Measurements from ENCODE around the gene NFIC.
"Not testable (repeated sequence)": the region's sequence is repeated elsewhere in the genome, so short reads cannot be mapped to it uniquely, and the experiment has no call there.

Gene NFIC

GRCh38 chr19:3338541-3339181 is 27.7 kb upstream of the NFIC start:
- no peak for DNase-seq

- DNase-seq: no peak
Measured at GRCh38 chr19:3340340-3340739, 26.0 kb upstream of the NFIC start.

GRCh38 chr19:3342246-3342645 is 24.1 kb upstream of the NFIC start:
- DNase-seq: no peak

GRCh38 chr19:3342962-3343361 is 23.4 kb upstream of the NFIC start:
- not testable (repeated sequence) for DNase-seq

- DNase-seq: peak; percentile 89 to 90
Measured at GRCh38 chr19:3343619-3344502, 22.5 kb upstream of the NFIC start.

- no peak for DNase-seq
Measured at GRCh38 chr19:3344608-3345598, 21.5 kb upstream of the NFIC start.

- DNase-seq: no peak
Measured at GRCh38 chr19:3345850-3346460, 20.4 kb upstream of the NFIC start.

- DNase-seq: no peak
Measured at GRCh38 chr19:3346677-3347353, 19.6 kb upstream of the NFIC start.

- DNase-seq: no peak
Measured at GRCh38 chr19:3348042-3348441, 18.3 kb upstream of the NFIC start.

GRCh38 chr19:3348469-3348868 is 17.9 kb upstream of the NFIC start:
- DNase-seq: not testable (repeated sequence)

- no peak for DNase-seq
Measured at GRCh38 chr19:3350014-3350663, 16.2 kb upstream of the NFIC start.

- no peak for DNase-seq
Measured at GRCh38 chr19:3351702-3352447, 14.5 kb upstream of the NFIC start.

- no peak for DNase-seq
Measured at GRCh38 chr19:3353493-3353892, 12.9 kb upstream of the NFIC start.

- no peak for DNase-seq
Measured at GRCh38 chr19:3356805-3357204, 9.6 kb upstream of the NFIC start.

- no peak for DNase-seq
Measured at GRCh38 chr19:3357271-3357991, 9.0 kb upstream of the NFIC start.

- DNase-seq: no peak
Measured at GRCh38 chr19:3357992-3358688, 8.2 kb upstream of the NFIC start.

- DNase-seq: no peak
Measured at GRCh38 chr19:3358689-3359014, 7.7 kb upstream of the NFIC start.

- peak; percentile 18 to 19 for DNase-seq
Measured at GRCh38 chr19:3359015-3359918, 7.1 kb upstream of the NFIC start.

All from Kasumi-1 (cell line).